GM21526 (cell line): ENCODE data around the gene TRNP1.

Experiments used
- ATAC-seq: cut with Tn5 transposase; IDR thresholded peaks from one replicate; pipeline ENCODE4 v1.9.1; 2021; ENCODE audit warnings: moderate library complexity; ENCODE audit not compliant: unreplicated experiment, low FRiP score

Gene TRNP1

GRCh38 chr1:27021354-27022031, 28.0 kb downstream of the TRNP1 start:
- ATAC-seq: no peak

GRCh38 chr1:27025718-27026117, 32.2 kb downstream of the TRNP1 start:
- ATAC-seq: no peak

- no peak for ATAC-seq
These were observed 33.4 kb downstream of the TRNP1 start for GRCh38 chr1:27026621-27027574.

- ATAC-seq: no peak
These were observed 34.2 kb downstream of the TRNP1 start for GRCh38 chr1:27027575-27028250.

DNA sequence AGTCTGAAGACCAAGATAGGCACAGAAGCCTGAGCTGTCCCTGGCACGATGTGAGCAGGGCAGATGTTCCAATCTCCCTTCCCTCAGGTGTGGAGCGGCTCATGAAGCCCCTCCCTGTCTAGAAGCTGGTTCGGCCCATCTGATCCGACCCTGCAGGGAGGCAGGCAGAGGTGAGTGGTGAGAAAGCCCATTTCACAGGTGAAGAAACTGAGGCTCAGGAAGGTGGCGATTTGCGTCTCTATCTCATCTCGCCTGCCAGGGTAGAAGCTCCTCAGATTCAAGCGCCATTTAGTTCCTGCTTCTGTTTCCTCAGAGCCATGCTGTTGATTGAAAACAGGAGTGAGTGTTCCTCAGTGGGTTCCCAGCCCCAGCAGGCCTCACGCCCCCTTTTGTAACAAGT, 36.0 kb downstream of the TRNP1 start:
- no peak for ATAC-seq

GRCh38 chr1:27031235-27032118, 38.0 kb downstream of the TRNP1 start:
- ATAC-seq: no peak

- ATAC-seq: no peak
These were observed 38.6 kb downstream of the TRNP1 start for GRCh38 chr1:27032119-27032461.

DNA sequence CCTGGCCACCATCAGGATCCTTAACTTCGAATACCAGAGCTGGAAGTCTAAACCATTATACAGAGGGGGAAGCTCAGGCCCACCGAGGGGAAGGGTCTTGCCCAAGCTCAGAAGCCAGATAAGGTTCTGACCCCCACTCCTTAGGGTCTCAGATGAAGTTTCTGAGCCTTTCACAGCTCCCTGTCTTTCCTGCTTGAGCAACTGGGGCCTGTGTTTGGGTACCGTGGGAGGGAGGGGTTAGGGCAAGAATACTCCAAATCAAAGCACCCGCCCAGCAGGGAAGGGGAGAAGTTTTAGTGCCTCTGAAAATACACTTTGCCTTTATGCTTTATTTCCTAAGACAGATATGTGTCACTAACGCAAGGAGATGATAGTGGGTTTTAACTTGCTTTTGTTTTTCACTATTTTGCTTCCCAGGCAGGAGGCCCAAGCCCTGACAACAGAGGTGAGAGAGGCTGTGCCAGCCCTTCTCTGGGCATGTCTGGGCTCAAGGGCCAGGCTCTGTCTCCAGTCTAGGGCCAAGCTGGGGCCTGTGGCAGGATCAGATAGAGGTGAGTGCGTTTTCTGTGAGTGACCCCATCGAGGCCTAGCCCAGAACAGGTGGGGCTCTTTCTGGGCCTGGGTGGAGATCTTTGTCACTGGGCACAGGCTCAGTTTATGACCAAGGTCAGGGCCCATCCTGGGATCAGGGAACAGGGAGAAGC, 39.7 kb downstream of the TRNP1 start:
- ATAC-seq: no peak

GRCh38 chr1:27035344-27035743, 41.9 kb downstream of the TRNP1 start:
- no peak for ATAC-seq

- ATAC-seq: no peak
These were observed 43.2 kb downstream of the TRNP1 start for GRCh38 chr1:27036718-27037117.

- no peak for ATAC-seq
These were observed 44.0 kb downstream of the TRNP1 start for GRCh38 chr1:27037518-27037917.

DNA sequence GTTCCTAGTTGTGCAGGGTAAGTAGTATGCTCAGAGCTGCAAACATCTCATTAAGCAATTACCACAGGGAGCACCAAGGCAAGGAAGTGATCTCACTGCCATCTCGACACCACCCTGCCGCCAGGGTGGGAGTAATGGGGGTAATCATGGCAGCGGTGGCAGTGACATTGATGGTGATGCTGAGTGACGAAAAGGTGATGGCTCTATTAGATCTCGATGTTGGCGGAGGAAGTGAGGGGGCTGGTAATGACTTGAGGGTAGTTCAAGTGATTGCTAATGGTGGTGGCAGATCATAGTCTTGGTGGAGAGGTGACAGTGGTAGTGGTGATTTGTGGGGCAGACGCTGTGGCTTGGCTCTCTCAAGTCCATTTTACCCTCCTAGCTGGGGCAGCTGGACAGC, 44.5 kb downstream of the TRNP1 start:
- no peak for ATAC-seq

- no peak for ATAC-seq
These were observed 49.2 kb downstream of the TRNP1 start for GRCh38 chr1:27042670-27043069.

DNA sequence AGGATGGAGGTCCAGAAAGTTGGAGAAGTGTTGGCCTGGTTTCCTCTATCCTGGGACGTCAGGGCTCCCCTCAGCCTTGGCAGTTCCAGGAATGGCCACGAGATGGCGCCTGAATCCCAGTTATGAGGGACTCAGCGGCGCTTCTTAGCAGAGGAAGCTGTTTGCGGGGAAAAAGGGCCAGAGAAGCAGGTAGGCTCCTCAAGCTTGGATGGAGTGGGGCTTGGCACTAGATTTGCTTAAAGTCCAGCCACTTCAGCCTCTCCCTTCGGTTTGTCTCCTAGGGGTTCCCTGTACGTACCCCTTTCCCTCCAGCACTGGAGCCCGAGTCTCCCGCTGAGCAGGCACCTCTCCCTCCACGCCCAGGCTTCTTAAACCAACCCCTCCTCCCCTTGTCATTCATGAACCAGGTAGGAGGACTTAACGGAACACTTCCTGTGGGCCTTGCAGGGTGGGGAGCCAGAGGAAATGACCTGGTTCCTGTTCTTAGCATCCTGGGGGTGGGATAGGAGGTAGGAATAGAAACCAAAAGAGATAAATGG, 51.2 kb downstream of the TRNP1 start:
- ATAC-seq: no peak

DNA sequence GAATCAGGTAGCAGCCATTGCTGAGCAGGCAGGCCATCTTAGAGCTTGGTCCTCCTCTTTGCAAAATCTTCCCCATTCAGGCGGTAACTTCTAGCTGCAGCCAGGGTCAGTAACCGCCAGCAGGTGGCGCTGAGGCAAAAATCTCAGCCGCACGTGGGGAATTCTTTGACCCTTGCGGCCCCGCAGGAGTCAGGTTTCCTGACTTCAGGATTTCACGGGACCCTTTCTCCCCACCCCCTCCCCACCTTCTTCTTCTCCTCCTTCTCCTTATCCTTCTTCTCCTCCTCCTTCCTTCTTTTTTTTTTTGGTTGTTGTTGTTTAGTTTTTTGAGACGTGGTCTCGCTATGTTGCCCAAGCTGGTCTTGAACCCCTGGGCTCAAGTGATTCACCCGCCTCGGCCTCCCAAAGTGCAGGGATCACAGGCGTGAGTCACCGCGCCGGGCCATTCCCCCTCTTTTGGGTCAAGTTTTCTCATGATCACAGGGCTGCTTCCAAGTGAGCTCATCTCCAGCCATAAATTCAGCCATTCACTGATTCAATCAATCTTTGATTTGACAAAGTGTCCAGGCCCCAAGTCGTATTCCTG, 52.6 kb downstream of the TRNP1 start:
- no peak for ATAC-seq

DNA sequence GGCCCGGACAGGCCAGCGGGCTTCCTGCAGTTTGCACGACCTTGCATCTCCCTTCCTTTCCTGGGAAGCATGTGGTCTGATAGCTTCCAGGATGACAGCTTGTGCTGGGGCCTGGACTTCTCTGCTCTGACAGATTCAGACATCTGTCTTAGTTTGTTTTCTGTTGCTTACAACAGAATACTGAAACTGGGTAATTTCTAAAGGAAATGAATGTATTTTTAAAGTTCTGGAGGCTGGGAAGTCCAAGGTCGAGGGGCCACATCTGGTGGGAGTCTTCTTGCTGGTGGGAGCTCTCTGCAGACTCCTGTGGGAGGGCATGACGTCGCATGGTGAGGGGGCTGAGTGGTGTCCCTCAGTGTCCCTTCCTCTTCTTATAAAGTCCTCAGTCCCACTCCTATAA, 54.4 kb downstream of the TRNP1 start:
- ATAC-seq: no peak

GRCh38 chr1:27049100-27049499, 55.6 kb downstream of the TRNP1 start:
- no peak for ATAC-seq

GRCh38 chr1:27049607-27050006, 56.1 kb downstream of the TRNP1 start:
- no peak for ATAC-seq
